ENCODE measurements around the gene BEND6.

- TF ChIP-seq MAX (IDR thresholded peaks at IDR 0.05; ENCODE audit: insufficient read depth, insufficient read length) (no peak), CTCF (IDR thresholded peaks at IDR 0.05; ENCODE audit: extremely low read depth in 1 of 2, insufficient read depth in 1 of 2, low read depth in 1 of 2, low read length in 2 of 2) (no peak), POLR2A (IDR thresholded peaks at IDR 0.05; ENCODE audit: low read depth, low read length) (no peak), POLR2AphosphoS5 (IDR thresholded peaks at IDR 0.05; ENCODE audit: insufficient read depth, low read depth, low read length) (no peak), EZH2 (IDR thresholded peaks at IDR 0.05; ENCODE audit: borderline replicate concordance, low read depth, low read length, severe bottlenecking) (no peak), FOS (IDR thresholded peaks at IDR 0.05; ENCODE audit: borderline replicate concordance, insufficient read depth, low read length) (no peak), MYC (IDR thresholded peaks at IDR 0.05; ENCODE audit: low read depth, low read length) (no peak), GATA2 (IDR thresholded peaks at IDR 0.05; ENCODE audit: insufficient read depth, insufficient read length, low read depth, low read length) (no peak), JUN (IDR thresholded peaks at IDR 0.05; ENCODE audit: borderline replicate concordance, insufficient read depth, insufficient read length, low read depth) (no peak)
Measured at GRCh38 chr6:56963043-56963442, 8.1 kb downstream of the BEND6 start.

Data from endothelial cell of umbilical vein (primary cell).